ENCODE measurements around the gene ZNF277. TPM values are rescaled to one million over a fixed set of nuclear protein-coding genes. Genes with fewer than 3 reads are reported as not detected.

ZNF277 gene
- total RNA-seq, 1 donor from 2014 or later, result 25.9 TPM

DNA sequence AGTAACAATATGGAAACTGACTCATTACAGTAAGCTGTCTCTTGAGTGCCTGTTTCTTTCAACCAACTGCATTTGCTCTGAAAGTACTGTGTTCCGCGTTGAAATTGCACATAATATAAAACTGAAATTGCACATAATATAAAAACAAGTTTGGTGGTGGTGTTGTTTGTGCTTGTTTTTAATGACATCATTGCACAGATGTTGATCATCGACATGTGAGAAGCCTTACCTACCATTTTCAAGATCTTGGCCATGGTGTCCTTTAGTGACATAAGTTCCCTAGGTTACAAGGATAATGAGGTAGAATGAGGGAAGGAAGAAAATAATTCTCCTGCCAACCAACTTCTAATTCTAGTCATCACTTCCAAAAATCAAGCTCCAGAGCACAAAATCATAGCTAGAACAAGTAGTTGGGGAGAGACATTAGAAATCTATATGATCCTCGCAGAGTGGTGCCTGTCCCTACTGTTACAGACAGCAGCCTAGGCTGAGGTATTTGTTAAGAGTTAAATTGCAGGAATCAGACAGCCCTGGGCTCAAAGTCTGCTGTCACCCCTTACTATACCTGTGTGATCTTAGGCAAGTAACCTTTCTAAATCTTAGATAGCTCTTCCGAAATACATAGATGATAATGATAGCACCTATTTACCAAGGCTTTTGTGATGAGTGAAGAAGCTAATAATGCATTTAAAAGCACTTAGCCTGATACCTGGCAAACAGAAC is 29.6 kb upstream of the ZNF277 start:
- peaks cover 5% of the 10 kb centered on the region for H3K27me3 Mint-ChIP-seq
- TF ChIP-seq, protein P1, sequence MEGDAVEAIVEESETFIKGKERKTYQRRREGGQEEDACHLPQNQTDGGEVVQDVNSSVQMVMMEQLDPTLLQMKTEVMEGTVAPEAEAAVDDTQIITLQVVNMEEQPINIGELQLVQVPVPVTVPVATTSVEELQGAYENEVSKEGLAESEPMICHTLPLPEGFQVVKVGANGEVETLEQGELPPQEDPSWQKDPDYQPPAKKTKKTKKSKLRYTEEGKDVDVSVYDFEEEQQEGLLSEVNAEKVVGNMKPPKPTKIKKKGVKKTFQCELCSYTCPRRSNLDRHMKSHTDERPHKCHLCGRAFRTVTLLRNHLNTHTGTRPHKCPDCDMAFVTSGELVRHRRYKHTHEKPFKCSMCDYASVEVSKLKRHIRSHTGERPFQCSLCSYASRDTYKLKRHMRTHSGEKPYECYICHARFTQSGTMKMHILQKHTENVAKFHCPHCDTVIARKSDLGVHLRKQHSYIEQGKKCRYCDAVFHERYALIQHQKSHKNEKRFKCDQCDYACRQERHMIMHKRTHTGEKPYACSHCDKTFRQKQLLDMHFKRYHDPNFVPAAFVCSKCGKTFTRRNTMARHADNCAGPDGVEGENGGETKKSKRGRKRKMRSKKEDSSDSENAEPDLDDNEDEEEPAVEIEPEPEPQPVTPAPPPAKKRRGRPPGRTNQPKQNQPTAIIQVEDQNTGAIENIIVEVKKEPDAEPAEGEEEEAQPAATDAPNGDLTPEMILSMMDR (IDR thresholded peaks at IDR 0.05; ENCODE audit: unreplicated experiment), result no peak
- peaks cover 5% of the 10 kb centered on the region for H3K4me1 Mint-ChIP-seq (ENCODE audit: low read depth)

GRCh38 chr7:112180223-112180622 is 26.3 kb upstream of the ZNF277 start:
- Mint-ChIP-seq H3K4me3 (ENCODE audit: low read depth) (no peak overlapping the region), H3K9me3 (ENCODE audit: low read depth) (no peaks in the 10 kb centered on the region)

More for the DNA sequence above, 29.6 kb upstream of the ZNF277 start:
- no peak for DNase-seq (ENCODE audit: low spot score, unreplicated experiment)
- Mint-ChIP-seq H3K36me3 (ENCODE audit: insufficient read depth) (no peaks in the 10 kb centered on the region), H3K9me3 (ENCODE audit: low read depth) (no peaks in the 10 kb centered on the region), H3K27ac (no peak overlapping the region), H3K4me3 (ENCODE audit: low read depth) (no peak overlapping the region)

DNA sequence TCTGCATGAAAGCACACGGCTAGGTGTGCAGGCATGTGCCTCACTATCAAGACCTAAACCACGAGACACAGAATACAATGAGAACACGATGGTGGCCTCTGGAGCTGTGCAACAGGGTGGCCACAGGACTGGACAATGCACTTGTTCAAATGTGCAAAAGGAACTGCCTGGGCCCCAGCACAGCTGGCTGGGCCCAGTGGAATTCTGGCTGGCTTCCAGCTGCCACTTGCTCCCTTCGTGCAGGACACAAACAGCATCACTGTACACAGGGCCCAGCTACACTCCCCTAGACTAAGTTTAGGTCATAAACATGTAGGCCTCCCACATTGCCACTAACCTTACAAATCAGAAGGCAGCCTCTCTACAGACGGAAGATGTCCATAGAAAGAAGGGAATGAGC is 23.7 kb upstream of the ZNF277 start:
- DNase-seq (ENCODE audit: low spot score, unreplicated experiment), result no peak
- Mint-ChIP-seq H3K4me3 (ENCODE audit: low read depth) (no peak overlapping the region), H3K4me1 (ENCODE audit: low read depth) (peaks cover 17% of the 10 kb centered on the region), H3K27ac (no peak overlapping the region), H3K27me3 (peaks cover 5% of the 10 kb centered on the region), H3K9me3 (ENCODE audit: low read depth) (no peaks in the 10 kb centered on the region), H3K36me3 (ENCODE audit: insufficient read depth) (no peaks in the 10 kb centered on the region)
- TF ChIP-seq, protein P1 (IDR thresholded peaks at IDR 0.05; ENCODE audit: unreplicated experiment), result no peak

More at GRCh38 chr7:112180223-112180622, 26.3 kb upstream of the ZNF277 start:
- H3K27me3 Mint-ChIP-seq, result peaks cover 5% of the 10 kb centered on the region
- no peak for DNase-seq (ENCODE audit: low spot score, unreplicated experiment)
- peaks cover 19% of the 10 kb centered on the region for H3K4me1 Mint-ChIP-seq (ENCODE audit: low read depth)
- no peak overlapping the region for H3K27ac Mint-ChIP-seq
- no peaks in the 10 kb centered on the region for H3K36me3 Mint-ChIP-seq (ENCODE audit: insufficient read depth)
- TF ChIP-seq, protein P1 (IDR thresholded peaks at IDR 0.05; ENCODE audit: unreplicated experiment), result no peak

DNA sequence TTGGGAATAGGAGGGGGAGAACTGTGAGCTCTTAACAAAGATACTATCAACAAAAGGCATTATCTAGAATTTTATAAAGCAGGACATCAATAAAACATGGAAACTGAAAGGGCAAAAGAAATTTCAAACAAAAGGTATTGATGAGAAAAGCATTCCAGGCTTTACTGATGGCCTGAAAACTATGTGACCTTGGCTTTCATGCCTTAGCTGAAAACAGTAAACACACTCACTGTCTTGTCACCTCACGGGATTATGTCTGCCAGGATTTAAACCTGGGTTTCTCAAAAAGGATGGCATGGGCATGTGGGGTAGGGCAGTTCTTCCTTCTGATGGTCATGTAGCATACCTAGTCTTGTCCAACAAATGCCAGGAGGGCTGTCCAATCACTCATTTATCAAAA is 23.2 kb upstream of the ZNF277 start:
- no peak for DNase-seq (ENCODE audit: low spot score, unreplicated experiment)
- Mint-ChIP-seq H3K36me3 (ENCODE audit: insufficient read depth) (no peaks in the 10 kb centered on the region), H3K4me3 (ENCODE audit: low read depth) (no peak overlapping the region), H3K27ac (no peak overlapping the region), H3K9me3 (ENCODE audit: low read depth) (no peaks in the 10 kb centered on the region), H3K4me1 (ENCODE audit: low read depth) (peaks cover 17% of the 10 kb centered on the region), H3K27me3 (peaks cover 2% of the 10 kb centered on the region)
- TF ChIP-seq, protein P1 (IDR thresholded peaks at IDR 0.05; ENCODE audit: unreplicated experiment), result no peak

DNA sequence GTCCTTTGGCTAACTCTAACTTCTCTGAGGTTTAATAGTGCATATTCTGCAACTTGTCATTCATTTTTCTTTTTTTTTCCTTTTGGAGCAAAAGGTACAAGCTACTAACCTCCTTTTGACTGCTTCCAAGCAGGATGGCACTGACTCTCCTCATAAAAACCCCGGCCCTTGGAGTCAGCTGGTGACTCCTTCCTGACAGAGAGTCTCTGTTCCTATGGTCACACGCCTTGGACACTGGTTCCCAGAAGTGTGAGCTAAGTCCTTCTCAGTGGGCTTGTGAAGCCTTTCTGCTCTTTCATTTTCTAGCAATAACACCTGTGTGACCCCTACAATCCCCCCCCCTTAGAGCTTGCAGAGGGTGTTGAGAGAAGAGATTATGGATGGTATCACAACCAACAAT is 22.0 kb upstream of the ZNF277 start:
- Mint-ChIP-seq H3K4me1 (ENCODE audit: low read depth) (peaks cover 17% of the 10 kb centered on the region), H3K4me3 (ENCODE audit: low read depth) (no peak overlapping the region), H3K36me3 (ENCODE audit: insufficient read depth) (no peaks in the 10 kb centered on the region), H3K27ac (no peak overlapping the region), H3K9me3 (ENCODE audit: low read depth) (no peaks in the 10 kb centered on the region), H3K27me3 (peaks cover 2% of the 10 kb centered on the region)
- no peak for DNase-seq (ENCODE audit: low spot score, unreplicated experiment)
- TF ChIP-seq, protein P1 (IDR thresholded peaks at IDR 0.05; ENCODE audit: unreplicated experiment), result no peak

Data from progenitor cell of endocrine pancreas (in vitro differentiated cells).